ES-I3 (cell line): ENCODE results near the gene NUDT13.
"Not testable (repeated sequence)": the region's sequence is repeated elsewhere in the genome, so short reads cannot be mapped to it uniquely, and the experiment has no call there.

Experiments
- H3K36me3 ChIP-seq: 2 replicates; pipeline ENCODE4 v1.6.1; 2013; ENCODE audit warnings: mild to moderate bottlenecking, low read length, control low read depth, moderate library complexity; ENCODE audit not compliant: insufficient read depth
- H3K4me1 ChIP-seq: 2 replicates; pipeline ENCODE4 v1.6.1; 2013; ENCODE audit warnings: mild to moderate bottlenecking, control low read depth, low read length; ENCODE audit not compliant: insufficient read depth
- H3K9ac ChIP-seq: 2 replicates; pipeline ENCODE4 v1.6.1; 2013; ENCODE audit warnings: low read depth, mild to moderate bottlenecking, low read length, moderate library complexity
- H3K9me3 ChIP-seq: 2 replicates; pipeline ENCODE4 v1.6.1; 2013; ENCODE audit warnings: mild to moderate bottlenecking, low read length, moderate library complexity; ENCODE audit not compliant: control insufficient read depth, insufficient read depth

NUDT13 gene

DNA sequence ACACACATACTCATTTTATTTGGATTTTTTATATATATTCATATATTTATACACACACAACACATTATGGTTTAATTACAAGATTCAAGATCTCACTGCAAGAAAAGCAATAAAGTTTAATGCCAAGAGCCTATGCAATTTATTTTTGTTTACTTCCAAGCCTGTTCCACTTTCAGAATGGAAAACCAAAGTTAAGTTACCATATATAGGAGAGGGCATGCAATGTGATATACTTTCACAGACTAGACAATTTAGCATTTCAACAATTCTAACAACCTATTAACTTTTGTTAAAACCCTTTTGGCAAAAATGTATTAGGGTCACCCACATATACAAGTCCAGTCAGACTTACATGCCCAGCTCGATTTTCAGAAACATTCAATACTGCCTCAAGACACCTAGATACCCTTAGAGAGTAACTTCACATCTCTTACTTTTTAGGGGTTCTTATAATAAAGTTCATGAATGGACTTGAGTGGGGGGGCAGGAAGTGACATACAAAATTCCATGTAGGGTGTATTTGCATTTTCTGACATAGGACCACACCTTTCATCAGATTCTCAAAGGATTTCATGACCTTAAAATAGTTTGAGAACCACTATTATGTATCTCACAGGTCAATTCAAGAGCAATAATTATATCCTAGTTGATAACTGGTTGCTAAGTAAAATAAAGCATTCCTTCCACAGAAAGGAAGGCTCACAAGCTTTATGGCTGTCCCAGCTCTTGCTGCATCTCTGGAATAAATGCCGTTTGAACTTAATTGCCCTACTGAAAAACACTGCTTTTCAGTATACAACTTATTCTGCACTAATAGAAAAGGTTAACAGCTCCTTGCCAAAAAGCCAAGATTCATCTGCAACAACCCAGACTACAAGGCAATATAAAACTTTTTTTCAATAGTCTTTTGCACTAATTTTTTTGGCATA is 16.1 kb upstream of the NUDT13 start:
- no peaks in the 10 kb centered on the region for H3K9me3 ChIP-seq
- peaks cover 9% of the 10 kb centered on the region; the same call in 1 of the 2 replicates for H3K4me1 ChIP-seq
- H3K36me3 ChIP-seq, result no peaks in the 10 kb centered on the region
- 0 out of 2 replicates have a peak overlapping the region, but pooled peaks have one; percentile 13 for H3K9ac ChIP-seq

DNA sequence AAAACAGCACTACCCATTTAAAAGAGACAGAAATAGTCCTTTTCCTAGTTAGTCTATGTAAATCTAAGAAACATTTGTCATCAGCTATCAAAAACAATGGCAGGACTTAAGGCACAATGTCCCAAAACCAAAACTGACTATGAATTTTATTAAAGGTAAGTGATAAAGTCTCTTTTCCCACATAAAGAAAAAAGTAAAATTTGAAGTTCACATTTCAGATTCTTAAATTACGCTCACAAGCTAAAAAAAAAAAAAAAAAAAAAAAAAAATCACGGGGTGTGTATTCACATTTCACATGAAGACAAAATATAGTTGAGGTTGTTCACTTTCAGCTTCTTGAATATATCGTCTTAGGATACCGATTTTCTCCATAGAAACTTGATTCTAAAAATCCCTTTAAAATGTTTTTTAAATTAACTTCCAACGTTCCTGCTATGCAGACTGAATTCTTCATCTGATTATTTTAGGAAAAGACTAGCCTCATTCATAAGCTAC is 15.2 kb upstream of the NUDT13 start:
- Histone ChIP-seq H3K9me3 (no peaks in the 10 kb centered on the region), H3K9ac (peak overlapping the region; percentile 100), H3K36me3 (no peaks in the 10 kb centered on the region), H3K4me1 (peaks cover 9% of the 10 kb centered on the region; the same call in 1 of the 2 replicates)

DNA sequence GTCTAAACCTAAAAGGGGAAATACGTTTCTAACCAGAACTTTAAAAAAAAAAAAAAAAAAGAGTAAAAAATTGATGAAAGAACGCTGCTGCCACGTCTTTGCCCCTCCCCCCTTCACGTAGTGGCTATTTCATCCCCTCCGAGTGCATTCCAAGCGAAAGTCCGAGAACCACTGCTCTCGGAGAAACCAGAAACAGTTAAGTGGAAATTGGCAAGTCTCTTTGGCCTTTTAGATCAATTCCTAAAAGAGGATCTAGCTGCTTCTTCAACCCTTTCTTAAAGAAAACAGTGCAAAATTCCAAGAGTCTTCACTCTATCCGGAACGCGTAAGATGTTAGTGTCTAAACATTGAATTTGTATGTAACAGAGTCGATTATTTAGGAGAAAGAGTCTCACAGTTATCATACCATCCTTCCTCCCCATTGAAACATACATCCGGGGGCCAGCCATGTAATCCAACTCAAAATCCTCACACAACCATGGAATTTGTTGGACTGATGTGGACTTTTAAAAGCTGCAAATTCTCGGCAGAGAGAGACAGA is 14.7 kb upstream of the NUDT13 start:
- Histone ChIP-seq H3K4me1 (peaks cover 9% of the 10 kb centered on the region; the same call in 1 of the 2 replicates), H3K9ac (peak overlapping the region; percentile 100), H3K36me3 (no peaks in the 10 kb centered on the region), H3K9me3 (no peaks in the 10 kb centered on the region)

DNA sequence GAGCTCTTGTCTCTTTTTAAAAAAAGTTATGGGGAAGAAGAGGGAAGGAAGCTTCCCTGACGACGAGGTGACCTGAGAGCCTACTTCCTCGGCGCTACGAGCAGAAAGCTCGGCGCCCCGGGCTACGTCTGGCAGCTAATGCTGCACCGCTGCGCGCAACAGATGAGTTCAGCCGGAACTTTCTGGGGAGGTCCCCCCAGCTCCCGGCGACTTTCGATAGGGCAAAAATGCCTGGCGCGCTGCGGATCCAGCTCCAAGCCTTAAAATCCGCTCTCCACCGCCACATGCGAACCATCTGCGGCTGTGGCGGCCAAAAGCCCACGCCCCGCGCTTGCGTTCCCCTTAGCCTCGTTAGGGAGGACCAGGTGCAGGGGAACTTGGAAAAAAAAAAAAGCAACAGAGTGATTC is 14.2 kb upstream of the NUDT13 start:
- H3K4me1 ChIP-seq, result peaks cover 9% of the 10 kb centered on the region; the same call in 1 of the 2 replicates
- peak overlapping the region; percentile 100 for H3K9ac ChIP-seq
- H3K36me3 ChIP-seq, result no peaks in the 10 kb centered on the region
- no peaks in the 10 kb centered on the region for H3K9me3 ChIP-seq

DNA sequence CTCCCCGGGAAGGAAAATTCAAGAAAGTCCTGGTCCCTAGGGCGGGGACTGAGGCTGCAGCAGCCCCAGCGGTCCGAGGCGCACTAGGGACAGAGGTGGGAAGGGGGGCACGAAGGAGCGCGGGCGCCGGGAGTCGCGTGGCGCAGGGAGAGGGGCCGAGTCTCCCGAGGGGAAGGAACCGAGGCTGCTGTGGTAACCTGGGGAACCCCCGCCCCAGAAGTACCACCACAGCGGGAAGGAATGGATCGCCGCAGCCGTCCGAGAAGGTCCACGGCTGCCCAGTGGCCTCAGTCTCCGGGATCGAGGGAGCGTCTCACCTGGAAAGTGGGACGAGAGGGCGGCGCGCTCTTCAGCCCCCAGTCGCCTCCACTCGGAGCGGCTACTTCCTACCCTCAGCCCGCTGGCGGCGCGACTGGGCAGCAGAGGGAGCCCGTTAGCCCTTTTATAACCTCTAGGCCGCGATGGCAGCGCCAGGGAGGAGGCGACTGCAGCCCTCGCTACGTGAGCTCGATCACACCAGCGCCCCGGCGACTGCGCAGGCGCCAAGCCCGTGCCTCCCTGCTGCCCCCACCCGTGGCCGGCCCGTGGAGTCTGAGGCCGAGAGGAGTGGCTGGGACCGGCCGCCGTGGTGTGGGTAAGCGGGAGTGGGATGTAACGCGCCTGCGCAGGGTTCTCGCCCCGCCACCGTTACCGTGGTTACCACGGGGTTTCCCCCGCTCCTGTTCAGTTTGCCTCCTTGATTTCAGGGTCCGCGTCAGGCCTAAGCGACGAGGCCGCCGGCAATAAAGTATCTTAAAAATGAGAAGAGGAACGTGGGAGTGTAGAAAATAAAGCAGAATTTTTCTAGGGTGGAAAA is 13.6 kb upstream of the NUDT13 start, which contains the start of gene P4HA1:
P4HA1 (minus strand) TSS at position 418 of the 856 bp plus-strand sequence. CDS start 21,983 bp downstream, outside the sequence.
- Histone ChIP-seq H3K9me3 (no peaks in the 10 kb centered on the region), H3K4me1 (peaks cover 9% of the 10 kb centered on the region; the same call in 1 of the 2 replicates), H3K9ac (peak within 1 kb of the TSS; percentile 100), H3K36me3 (no peaks in the 10 kb centered on the region)

DNA sequence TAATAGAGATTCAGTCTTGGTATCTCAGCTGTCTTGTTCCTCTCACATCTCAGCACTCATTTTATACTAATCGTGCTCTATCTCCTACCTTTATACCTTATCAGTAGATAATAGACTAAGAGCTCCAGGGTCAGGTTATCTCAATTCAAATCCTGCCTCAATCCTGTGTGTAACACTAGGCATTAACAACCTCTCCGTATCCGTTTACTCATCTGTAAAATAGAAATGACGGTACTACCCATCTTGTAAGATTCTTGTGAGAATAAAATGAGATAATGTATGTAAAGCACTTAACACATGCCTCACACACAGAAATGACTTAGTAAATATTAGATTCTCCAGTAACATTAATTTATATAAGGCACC is 13.0 kb upstream of the NUDT13 start:
- H3K36me3 ChIP-seq, result no peaks in the 10 kb centered on the region
- H3K9me3 ChIP-seq, result no peaks in the 10 kb centered on the region
- H3K4me1 ChIP-seq, result peaks cover 9% of the 10 kb centered on the region; the same call in 1 of the 2 replicates
- peak overlapping the region; percentile 100 for H3K9ac ChIP-seq

DNA sequence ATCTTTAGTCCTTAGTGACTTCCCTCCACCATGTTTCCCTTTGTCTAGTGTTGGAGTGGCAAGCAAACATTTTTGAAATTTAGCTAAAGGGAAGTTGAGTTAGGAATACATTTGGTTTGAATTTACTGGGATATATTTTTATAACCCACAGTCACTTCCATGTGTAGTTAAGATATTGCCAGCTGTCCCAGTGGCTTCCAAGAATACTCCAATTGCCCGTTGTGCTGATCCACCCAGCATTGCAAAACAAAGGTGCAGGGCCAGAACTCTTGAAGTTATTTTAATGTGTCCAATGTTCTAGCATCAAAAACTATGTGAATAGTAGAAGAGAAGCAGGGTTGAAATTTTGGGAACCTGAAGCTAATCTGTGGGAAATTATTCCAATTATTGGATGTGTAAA is 11.1 kb upstream of the NUDT13 start:
- no peaks in the 10 kb centered on the region for H3K36me3 ChIP-seq
- H3K4me1 ChIP-seq, result peaks cover 8% of the 10 kb centered on the region; the same call in 1 of the 2 replicates
- H3K9ac ChIP-seq, result no peak overlapping the region
- H3K9me3 ChIP-seq, result no peaks in the 10 kb centered on the region

DNA sequence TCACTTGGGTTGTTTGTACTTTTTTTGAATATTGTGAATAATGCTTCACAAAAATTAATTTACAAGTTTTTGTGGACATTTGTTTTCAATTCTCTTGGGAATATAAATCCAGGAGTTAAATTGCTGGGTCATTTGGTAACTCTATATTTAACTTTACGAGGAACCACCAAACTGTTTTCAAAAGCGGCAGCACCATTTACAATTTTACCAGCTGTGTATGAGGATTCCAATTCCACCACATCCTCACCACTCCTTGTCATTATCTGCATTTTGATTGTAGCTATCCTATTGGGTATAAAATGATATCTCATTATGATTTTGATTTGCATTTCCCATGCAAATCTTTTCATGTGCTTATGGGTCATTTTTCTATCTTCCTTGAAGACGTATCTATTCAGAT is 4.0 kb upstream of the NUDT13 start:
- H3K9me3 ChIP-seq, result no peaks in the 10 kb centered on the region
- H3K9ac ChIP-seq, result no peak overlapping the region
- no peaks in the 10 kb centered on the region for H3K36me3 ChIP-seq
- H3K4me1 ChIP-seq, result no peaks in the 10 kb centered on the region; the same call in 1 of the 2 replicates

DNA sequence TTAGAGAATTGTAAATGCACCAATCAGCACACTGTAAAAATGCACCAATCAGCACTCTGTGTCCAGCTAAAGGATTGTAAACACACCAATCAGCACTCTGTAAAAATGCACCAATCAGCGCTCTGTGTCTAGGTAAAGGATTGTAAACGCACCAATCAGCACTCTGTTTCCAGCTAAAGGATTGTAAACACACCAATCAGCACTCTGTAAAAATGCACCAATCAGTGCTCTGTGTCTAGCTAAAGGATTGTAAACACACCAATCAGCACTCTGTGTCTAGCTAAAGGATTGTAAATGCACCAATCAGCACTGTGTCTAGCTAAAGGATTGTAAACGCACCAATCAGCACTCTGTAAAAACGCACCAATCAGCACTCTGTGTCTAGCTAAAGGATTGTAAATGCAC is 1.0 kb upstream of the NUDT13 start:
- not testable (repeated sequence) for H3K9me3 ChIP-seq, H3K9ac ChIP-seq, H3K36me3 ChIP-seq, H3K4me1 ChIP-seq

DNA sequence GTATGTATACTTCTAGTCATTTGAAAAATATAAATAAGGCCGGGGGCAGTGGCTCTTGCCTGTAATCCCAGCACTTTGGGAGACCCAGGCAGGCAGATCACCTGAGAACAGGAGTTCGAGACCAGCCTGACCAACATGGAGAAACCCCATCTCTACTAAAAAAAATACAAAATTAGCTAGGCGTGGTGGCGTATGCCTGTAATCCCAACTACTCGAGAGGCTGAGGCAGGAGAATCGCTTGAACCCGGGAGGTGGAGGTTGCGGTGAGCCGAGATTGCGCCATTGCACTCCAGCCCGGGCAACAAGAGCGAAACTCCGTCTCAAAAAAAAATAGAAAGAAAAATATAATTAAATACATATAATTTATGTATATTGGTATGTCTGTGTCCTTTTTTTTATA is 1.8 kb downstream of the NUDT13 start:
- H3K36me3 ChIP-seq, H3K4me1 ChIP-seq, H3K9me3 ChIP-seq, H3K9ac ChIP-seq: not testable (repeated sequence)

DNA sequence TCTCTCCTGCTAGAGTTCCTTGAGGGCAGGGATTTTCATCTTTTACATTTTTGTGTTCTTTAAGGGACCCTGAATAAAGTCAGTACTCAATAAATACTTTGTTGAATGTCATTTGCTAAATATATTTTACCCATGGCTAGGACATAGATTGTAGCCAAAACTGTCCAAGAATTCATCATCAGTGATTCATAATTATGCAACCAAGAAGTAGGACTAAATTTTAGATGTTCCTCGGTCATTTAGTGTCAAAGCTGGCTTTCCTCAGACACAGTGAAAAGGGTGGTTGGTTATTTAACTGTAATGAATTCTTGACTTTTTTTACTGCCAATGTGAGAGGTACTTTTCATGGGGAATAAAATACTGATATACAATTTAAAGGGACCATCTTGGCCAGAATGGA is 3.3 kb downstream of the NUDT13 start:
- Histone ChIP-seq H3K36me3 (no peaks in the 10 kb centered on the region), H3K9me3 (no peaks in the 10 kb centered on the region), H3K4me1 (peaks cover 10% of the 10 kb centered on the region; the same call in 1 of the 2 replicates), H3K9ac (no peak overlapping the region)

DNA sequence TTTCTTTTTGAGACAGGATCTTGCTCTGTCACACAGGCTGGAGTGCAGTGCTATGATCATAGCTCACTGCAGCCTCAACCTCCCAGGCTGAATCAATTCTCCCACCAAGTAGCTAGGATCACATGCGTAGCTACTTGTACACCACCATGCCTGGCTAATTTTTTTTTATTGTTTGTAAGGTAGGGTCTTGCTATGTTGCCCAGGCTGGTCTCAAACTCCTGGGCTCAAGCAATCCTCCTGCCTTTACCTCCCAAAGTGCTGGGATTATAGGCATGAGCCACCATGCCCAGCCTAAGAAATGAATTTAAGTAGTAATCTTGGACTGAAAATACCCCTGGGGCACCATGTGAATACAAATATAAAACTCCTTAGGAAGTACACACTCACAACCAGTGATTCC is 5.8 kb downstream of the NUDT13 start:
- peaks cover 10% of the 10 kb centered on the region; the same call in 1 of the 2 replicates for H3K4me1 ChIP-seq
- H3K36me3 ChIP-seq, result no peaks in the 10 kb centered on the region
- H3K9ac ChIP-seq, result no peak overlapping the region
- no peaks in the 10 kb centered on the region for H3K9me3 ChIP-seq

DNA sequence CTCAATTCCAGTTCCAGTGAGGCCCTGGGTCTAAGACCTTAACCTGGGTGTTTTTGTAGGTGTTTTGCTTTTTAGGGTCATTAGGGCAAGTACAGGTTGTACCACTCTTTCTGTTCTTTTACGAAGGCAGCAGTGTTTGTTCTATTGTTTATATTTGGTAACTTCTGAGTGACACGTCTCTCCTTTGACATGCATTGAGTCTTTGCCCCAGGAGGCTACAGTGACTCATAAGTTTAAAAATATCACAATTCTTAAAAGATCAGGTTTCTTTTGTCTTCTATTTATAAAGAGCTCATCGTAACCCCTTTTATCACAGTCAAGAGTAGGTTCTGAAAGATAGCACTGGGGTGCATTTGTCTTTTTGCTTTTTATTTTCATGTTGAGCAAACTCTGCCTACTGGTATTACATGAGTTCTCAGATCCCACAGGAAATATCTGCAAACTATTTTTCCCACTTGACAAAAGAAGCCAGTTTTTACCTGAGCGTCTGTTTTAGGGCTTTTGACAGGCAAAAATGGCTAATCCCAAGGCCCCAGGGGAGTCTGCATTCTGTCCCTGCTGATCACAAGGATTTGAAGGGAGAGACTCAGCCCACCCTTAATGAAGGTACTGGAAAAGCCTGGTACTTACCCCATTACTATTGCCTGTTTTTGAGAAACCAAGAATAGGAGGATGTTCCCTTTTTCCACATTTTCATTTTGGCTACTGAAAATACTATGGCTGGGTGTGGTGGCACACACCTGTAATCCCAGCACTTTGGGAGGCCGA is 7.9 kb downstream of the NUDT13 start:
- H3K36me3 ChIP-seq, result no peaks in the 10 kb centered on the region
- no peak overlapping the region for H3K9ac ChIP-seq
- no peaks in the 10 kb centered on the region for H3K9me3 ChIP-seq
- peaks cover 7% of the 10 kb centered on the region; the same call in 1 of the 2 replicates for H3K4me1 ChIP-seq
